Activated T-cell treated with anti-CD3 and anti-CD28 coated beads, Interleukin-2, amount 50 U/mL, for 24 hours (primary cell): Measurements from ENCODE around the gene GADL1.
A peak's percentile ranks its signal among the peaks of the same experiment; 100 is the strongest.

ENCODE experiments used
- DNase-seq: peaks from one replicate; pipeline ENCODE4 v3.0.0-alpha.2; 2020
- H3K27ac Mint-ChIP-seq: 2 replicates; pipeline ENCODE4 v1.8.0; 2020; ENCODE audit warnings: mild to moderate bottlenecking, mixed read lengths
- H3K27me3 Mint-ChIP-seq: 2 replicates; pipeline ENCODE4 v1.8.0; 2020; ENCODE audit warnings: mixed read lengths
- H3K36me3 Mint-ChIP-seq: 2 replicates; pipeline ENCODE4 v1.8.0; 2020; ENCODE audit warnings: low read depth, mixed read lengths
- H3K4me1 Mint-ChIP-seq: 2 replicates; pipeline ENCODE4 v1.8.0; 2020; ENCODE audit warnings: low read depth, mixed read lengths
- H3K4me3 Mint-ChIP-seq: 2 replicates; pipeline ENCODE4 v1.8.0; 2020; ENCODE audit warnings: mild to moderate bottlenecking, moderate library complexity, mixed read lengths
- H3K9me3 Mint-ChIP-seq: 2 replicates; pipeline ENCODE4 v1.8.0; 2020; ENCODE audit warnings: mixed read lengths

GADL1 gene

DNA sequence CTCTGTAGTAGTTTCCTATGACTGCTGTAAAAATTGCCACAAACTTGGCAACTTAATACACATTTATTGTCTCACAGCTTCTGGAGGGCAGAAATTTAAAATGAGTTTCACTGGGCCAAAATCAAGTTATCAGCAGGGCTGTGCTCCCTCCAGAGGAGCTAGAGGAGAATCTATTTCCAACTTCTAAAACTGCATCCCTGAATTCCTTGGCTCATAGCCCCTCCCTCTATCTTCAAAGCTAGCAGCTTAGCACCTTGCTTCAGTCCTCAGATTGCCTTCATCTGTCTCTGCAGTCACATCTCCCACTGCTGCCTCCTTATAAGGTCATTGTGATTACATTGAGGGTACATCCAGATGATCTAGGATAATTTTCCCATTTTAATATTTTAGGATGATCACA is 17.8 kb upstream of the GADL1 start:
- no peaks in the 10 kb centered on the region for H3K4me1 Mint-ChIP-seq
- DNase-seq = no peak
- H3K27ac Mint-ChIP-seq = no peak overlapping the region
- no peak overlapping the region for H3K4me3 Mint-ChIP-seq
- no peaks in the 10 kb centered on the region for H3K9me3 Mint-ChIP-seq
- no peaks in the 10 kb centered on the region for H3K27me3 Mint-ChIP-seq
- H3K36me3 Mint-ChIP-seq = no peaks in the 10 kb centered on the region

DNA sequence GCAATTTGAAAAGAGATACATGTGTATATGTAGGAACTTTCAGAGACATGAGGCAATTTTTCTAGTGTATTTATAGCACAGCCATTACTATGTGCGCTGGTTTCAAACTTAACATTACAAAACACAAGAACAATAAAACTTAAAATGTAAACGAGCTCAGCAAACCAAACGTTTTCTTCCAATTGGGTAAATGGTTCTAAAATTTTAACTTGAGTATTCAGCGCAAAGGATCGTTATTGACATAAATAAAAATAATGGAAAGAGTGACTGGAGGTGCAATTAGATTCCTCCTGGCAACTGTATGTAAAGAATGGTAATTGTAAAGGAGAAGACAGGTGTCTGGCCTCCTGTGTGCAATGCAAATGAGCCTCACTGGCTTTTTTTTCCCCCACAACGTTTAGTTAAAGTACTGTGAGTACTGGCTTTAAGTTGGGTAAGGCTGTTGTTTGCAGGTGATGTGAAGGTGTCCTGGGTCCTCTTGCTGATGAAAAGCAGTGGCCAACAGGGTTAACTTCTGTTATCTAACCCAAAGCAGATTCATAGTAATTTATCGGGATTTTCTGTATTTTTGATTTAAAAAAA is 14.1 kb upstream of the GADL1 start:
- no peak for DNase-seq
- Mint-ChIP-seq H3K4me3 (no peak overlapping the region), H3K4me1 (no peaks in the 10 kb centered on the region)

DNA sequence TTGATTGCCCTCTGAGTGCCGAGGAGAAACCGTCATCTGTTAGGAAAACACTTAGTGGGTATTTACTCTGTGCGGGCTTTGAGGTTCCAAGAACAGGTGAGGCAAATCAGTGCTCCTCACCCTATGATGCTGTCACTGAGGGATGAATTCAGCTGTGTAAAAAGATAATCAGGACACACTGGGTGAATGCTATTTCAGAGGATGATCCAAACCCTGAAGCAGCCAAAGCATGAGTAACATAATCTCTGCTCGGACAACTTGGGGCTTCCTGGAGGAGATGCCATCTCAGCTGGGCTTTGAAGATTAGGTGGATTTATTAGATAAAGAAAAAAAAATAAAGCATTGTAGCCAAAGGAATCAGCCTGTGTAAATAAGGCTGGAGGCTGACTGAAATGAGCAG is 10.5 kb upstream of the GADL1 start:
- Mint-ChIP-seq H3K4me1 (no peaks in the 10 kb centered on the region), H3K27me3 (no peaks in the 10 kb centered on the region), H3K9me3 (no peaks in the 10 kb centered on the region), H3K4me3 (no peak overlapping the region), H3K27ac (no peak overlapping the region), H3K36me3 (no peaks in the 10 kb centered on the region)
- DNase-seq = no peak

More for the DNA sequence above, 14.1 kb upstream of the GADL1 start:
- Mint-ChIP-seq H3K27me3 (no peaks in the 10 kb centered on the region), H3K9me3 (no peaks in the 10 kb centered on the region), H3K27ac (no peak overlapping the region), H3K36me3 (no peaks in the 10 kb centered on the region)

DNA sequence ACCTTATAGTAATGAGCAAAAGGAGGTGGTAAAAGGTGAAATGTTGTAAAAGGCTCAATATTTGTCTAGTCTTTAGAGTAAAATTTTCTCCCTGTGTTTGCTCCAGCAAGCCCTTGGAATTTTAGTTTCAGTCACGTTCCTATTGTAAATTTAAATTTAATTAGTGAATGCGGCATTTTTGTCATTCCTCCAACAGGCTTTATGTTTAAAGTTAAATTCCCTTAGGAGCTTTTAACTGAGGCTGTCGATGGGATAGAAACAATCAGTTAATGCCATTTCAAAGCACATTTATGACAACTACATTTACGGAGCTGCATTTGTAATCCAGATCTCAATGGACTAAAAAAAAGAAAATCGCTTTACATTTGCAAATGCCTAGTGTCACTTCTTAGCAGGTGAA is 868 bp upstream of the GADL1 start:
- Mint-ChIP-seq H3K4me3 (no peak overlapping the region), H3K9me3 (no peaks in the 10 kb centered on the region)
- DNase-seq = no peak

GRCh38 chr3:30893678-30894325 is 659 bp downstream of the GADL1 start:
- H3K27ac Mint-ChIP-seq = no peak overlapping the region
- DNase-seq = no peak
- peaks cover 55% of the 10 kb centered on the region for H3K27me3 Mint-ChIP-seq
- H3K36me3 Mint-ChIP-seq = no peaks in the 10 kb centered on the region
- peak overlapping the region; percentile 60 for H3K4me3 Mint-ChIP-seq
- H3K4me1 Mint-ChIP-seq = peaks cover 17% of the 10 kb centered on the region
- no peaks in the 10 kb centered on the region for H3K9me3 Mint-ChIP-seq

More for the DNA sequence above, 868 bp upstream of the GADL1 start:
- H3K27ac Mint-ChIP-seq = no peak overlapping the region
- peaks cover 14% of the 10 kb centered on the region for H3K4me1 Mint-ChIP-seq
- peaks cover 48% of the 10 kb centered on the region for H3K27me3 Mint-ChIP-seq
- H3K36me3 Mint-ChIP-seq = no peaks in the 10 kb centered on the region

- Mint-ChIP-seq H3K4me3 (no peak overlapping the region), H3K4me1 (peaks cover 17% of the 10 kb centered on the region), H3K27me3 (peaks cover 76% of the 10 kb centered on the region), H3K9me3 (no peaks in the 10 kb centered on the region), H3K36me3 (no peaks in the 10 kb centered on the region), H3K27ac (no peak overlapping the region)
- DNase-seq = no peak
These were observed 3.6 kb downstream of the GADL1 start for GRCh38 chr3:30890907-30891306.

GRCh38 chr3:30886888-30887287 is 7.6 kb downstream of the GADL1 start:
- peaks cover 13% of the 10 kb centered on the region for H3K4me1 Mint-ChIP-seq
- no peak overlapping the region for H3K27ac Mint-ChIP-seq
- H3K36me3 Mint-ChIP-seq = no peaks in the 10 kb centered on the region
- no peak overlapping the region for H3K4me3 Mint-ChIP-seq
- no peak for DNase-seq
- peaks cover 64% of the 10 kb centered on the region for H3K27me3 Mint-ChIP-seq
- peaks cover 2% of the 10 kb centered on the region for H3K9me3 Mint-ChIP-seq

DNA sequence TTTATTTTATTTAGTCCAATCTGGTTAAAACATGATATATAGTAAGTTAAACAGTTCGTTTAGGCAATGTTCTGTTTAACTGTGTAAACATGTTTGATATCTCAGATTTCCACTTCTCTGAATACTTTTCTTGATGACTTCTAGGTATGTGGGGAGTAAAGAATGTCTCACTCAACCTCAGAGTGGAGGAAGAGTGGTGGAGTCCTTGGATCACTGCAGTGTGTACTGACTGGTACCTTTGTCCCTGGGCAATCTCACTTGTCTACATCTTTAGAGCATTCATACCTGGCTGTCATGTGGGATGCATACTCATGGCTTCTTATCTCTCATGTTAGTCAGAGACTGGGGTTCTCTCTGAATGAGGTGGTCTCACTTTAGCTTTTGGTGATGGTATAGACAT is 15.6 kb downstream of the GADL1 start:
- H3K4me1 Mint-ChIP-seq = no peaks in the 10 kb centered on the region

DNA sequence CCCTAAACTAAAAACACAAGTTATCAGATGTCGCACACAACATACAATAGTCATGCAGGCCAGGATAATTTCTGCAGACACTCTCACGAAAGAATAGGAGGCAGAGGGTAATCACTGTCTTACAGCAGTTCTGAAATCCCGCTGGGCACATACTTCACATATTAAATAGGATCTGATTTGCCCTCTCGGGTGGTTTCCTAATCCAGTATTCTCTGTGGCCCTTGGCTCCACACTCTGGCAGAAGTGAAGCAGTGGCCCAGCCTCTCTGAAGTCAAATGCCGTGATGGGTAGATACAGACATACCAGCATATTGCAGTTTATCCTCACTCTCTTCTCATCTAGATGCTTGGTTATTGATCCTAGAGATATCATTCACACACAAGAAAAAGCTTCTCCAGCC is 19.0 kb downstream of the GADL1 start:
- H3K9me3 Mint-ChIP-seq = peaks cover 3% of the 10 kb centered on the region
- H3K4me3 Mint-ChIP-seq = no peak overlapping the region
- H3K27ac Mint-ChIP-seq = no peak overlapping the region
- no peaks in the 10 kb centered on the region for H3K4me1 Mint-ChIP-seq
- H3K36me3 Mint-ChIP-seq = no peaks in the 10 kb centered on the region
- no peaks in the 10 kb centered on the region for H3K27me3 Mint-ChIP-seq
- no peak for DNase-seq

More for the DNA sequence above, 15.6 kb downstream of the GADL1 start:
- Mint-ChIP-seq H3K27me3 (peaks cover 8% of the 10 kb centered on the region), H3K27ac (no peak overlapping the region), H3K9me3 (peaks cover 7% of the 10 kb centered on the region), H3K36me3 (no peaks in the 10 kb centered on the region), H3K4me3 (no peak overlapping the region)
- no peak for DNase-seq

DNA sequence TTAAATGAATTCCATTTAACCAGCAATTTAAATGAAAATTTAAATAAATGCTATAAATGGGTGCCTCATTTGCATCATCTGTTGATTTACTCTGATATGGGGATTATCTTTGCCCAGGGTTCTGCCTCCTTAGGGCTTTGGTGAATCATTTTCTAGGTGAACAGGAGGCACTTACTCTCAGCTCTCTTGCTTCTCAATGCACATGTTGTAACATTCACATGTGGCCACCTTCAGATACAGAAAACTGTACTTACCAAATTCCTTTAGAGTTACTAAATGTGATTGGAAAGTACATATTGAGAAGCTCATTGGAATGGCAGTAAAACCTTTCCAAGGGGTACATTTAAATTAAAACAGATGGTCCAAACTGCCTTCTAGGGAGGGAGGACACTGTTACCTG is 20.8 kb downstream of the GADL1 start:
- no peaks in the 10 kb centered on the region for H3K27me3 Mint-ChIP-seq
- DNase-seq = no peak
- no peak overlapping the region for H3K27ac Mint-ChIP-seq
- no peaks in the 10 kb centered on the region for H3K36me3 Mint-ChIP-seq
- H3K4me3 Mint-ChIP-seq = no peak overlapping the region
- no peaks in the 10 kb centered on the region for H3K9me3 Mint-ChIP-seq
- H3K4me1 Mint-ChIP-seq = no peaks in the 10 kb centered on the region

DNA sequence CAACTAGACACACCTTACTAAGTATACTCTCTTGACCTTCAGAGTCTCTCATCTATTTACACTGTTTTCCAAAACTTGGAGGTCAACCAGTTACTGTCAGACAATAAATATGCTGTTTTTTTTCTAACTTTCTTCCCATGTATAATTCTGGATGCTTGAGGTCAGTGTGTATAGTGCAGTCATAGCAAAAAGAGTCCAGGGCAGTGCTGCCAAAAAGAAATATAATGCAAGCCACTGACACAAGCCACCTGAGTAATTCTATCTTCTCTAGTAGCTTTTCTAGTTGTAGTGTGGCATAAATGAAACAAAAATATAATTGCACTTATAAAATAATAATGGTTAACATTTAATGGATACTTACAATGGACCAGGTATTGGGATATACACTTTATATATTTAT is 21.6 kb downstream of the GADL1 start:
- H3K9me3 Mint-ChIP-seq = no peaks in the 10 kb centered on the region
- H3K27ac Mint-ChIP-seq = no peak overlapping the region
- DNase-seq = no peak
- no peaks in the 10 kb centered on the region for H3K4me1 Mint-ChIP-seq
- H3K36me3 Mint-ChIP-seq = no peaks in the 10 kb centered on the region
- no peaks in the 10 kb centered on the region for H3K27me3 Mint-ChIP-seq
- H3K4me3 Mint-ChIP-seq = no peak overlapping the region

- H3K27ac Mint-ChIP-seq = no peak overlapping the region
- peaks cover 2% of the 10 kb centered on the region for H3K27me3 Mint-ChIP-seq
- H3K4me1 Mint-ChIP-seq = no peaks in the 10 kb centered on the region
- no peak overlapping the region for H3K4me3 Mint-ChIP-seq
- no peaks in the 10 kb centered on the region for H3K36me3 Mint-ChIP-seq
- DNase-seq = no peak
- no peaks in the 10 kb centered on the region for H3K9me3 Mint-ChIP-seq
These were observed 22.7 kb downstream of the GADL1 start for GRCh38 chr3:30871720-30872119.

GRCh38 chr3:30864836-30865235 is 29.6 kb downstream of the GADL1 start:
- DNase-seq = no peak
- H3K4me1 Mint-ChIP-seq = no peaks in the 10 kb centered on the region

DNA sequence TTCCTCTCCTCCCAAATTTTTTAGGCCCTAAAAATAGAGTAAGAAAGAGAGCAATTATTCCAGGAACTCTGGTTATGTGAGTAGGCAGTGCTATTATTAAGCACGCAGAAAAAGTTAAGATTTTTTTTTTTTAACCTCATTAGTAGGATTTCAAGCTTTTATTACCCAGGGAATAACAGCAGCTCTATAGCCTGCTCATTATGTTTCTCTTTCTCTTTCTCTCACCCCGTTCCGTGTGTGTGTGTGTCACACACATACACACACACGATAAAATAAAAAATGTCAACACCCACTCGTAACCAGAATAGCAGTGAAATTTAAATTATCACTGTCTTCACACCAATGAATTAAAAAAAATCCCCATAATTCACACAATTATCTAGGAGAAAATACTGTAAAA is 30.3 kb downstream of the GADL1 start:
- no peak overlapping the region for H3K27ac Mint-ChIP-seq
- H3K9me3 Mint-ChIP-seq = no peaks in the 10 kb centered on the region
- H3K4me1 Mint-ChIP-seq = no peaks in the 10 kb centered on the region
- no peak overlapping the region for H3K4me3 Mint-ChIP-seq
- DNase-seq = no peak
- peaks cover 2% of the 10 kb centered on the region for H3K27me3 Mint-ChIP-seq
- H3K36me3 Mint-ChIP-seq = no peaks in the 10 kb centered on the region

More at GRCh38 chr3:30864836-30865235, 29.6 kb downstream of the GADL1 start:
- no peaks in the 10 kb centered on the region for H3K36me3 Mint-ChIP-seq
- no peaks in the 10 kb centered on the region for H3K9me3 Mint-ChIP-seq
- peaks cover 2% of the 10 kb centered on the region for H3K27me3 Mint-ChIP-seq
- H3K27ac Mint-ChIP-seq = no peak overlapping the region
- H3K4me3 Mint-ChIP-seq = no peak overlapping the region

- no peak overlapping the region for H3K4me3 Mint-ChIP-seq
- H3K9me3 Mint-ChIP-seq = no peaks in the 10 kb centered on the region
- no peaks in the 10 kb centered on the region for H3K36me3 Mint-ChIP-seq
- H3K27me3 Mint-ChIP-seq = no peaks in the 10 kb centered on the region
- H3K27ac Mint-ChIP-seq = no peak overlapping the region
- H3K4me1 Mint-ChIP-seq = no peaks in the 10 kb centered on the region
- DNase-seq = no peak
These were observed 32.5 kb downstream of the GADL1 start for GRCh38 chr3:30862004-30862403.
